GM12878 (cell line): Measurements from ENCODE around the gene RASAL2. TPM values are rescaled to one million over a fixed set of nuclear protein-coding genes. Genes with fewer than 3 reads are reported as not detected.

ENCODE experiments used
- ATAC-seq: fragments of 200-7000 bp; cut with Tn5 transposase; 3 replicates; pipeline ENCODE4 v1.9.1; 2020; ENCODE audit warnings: mild to moderate bottlenecking, moderate library complexity
- BruUV-seq: library from RNA; stranded (reverse); fragments of 400-500 nt; replicated peaks from 2 replicates; lab custom pipeline; 2021; lab: Mats Ljungman, UMichigan
- CTCF ChIA-PET: fragments of 300-600 bp; sonication (Branson Sonifier 250); formaldehyde crosslinking; extraction: SDS; loops from one replicate; lab custom pipeline; 2021; ENCODE audit warnings: inconsistent platforms; lab: Yijun Ruan, JAX
- POLR2A ChIA-PET: fragments of 350-600 bp; formaldehyde crosslinking; extraction: SDS; loops from one replicate; lab custom pipeline; 2021; ENCODE audit warnings: inconsistent platforms; lab: Charles Lee
- RAD21 ChIA-PET: fragments of 300-600 bp; sonication (Branson Sonifier 250); formaldehyde crosslinking; loops from one replicate; lab custom pipeline; 2023; ENCODE audit warnings: antibody characterized with exemption; ENCODE audit not compliant: unreplicated experiment; lab: Charles Lee
- SMC1A ChIA-PET: fragments of 300-600 bp; sonication (Branson Sonifier 250); formaldehyde crosslinking; loops from one replicate; lab custom pipeline; 2023; ENCODE audit not compliant: unreplicated experiment, uncharacterized antibody; lab: Charles Lee
- DNase-seq: peaks from one replicate; pipeline ENCODE4 v3.0.0-alpha.2; 2011; ENCODE audit warnings: low read depth, low spot score
- FAIRE-seq: peaks from 3 replicates; lab custom pipeline; 2011; peaks lifted over from hg19 to GRCh38; lab: Jason Lieb, UNC
- H2AFZ ChIP-seq: 2 replicates; pipeline ENCODE4 v1.6.0; 2011; ENCODE audit warnings: low read depth, low read length, control low read depth; ENCODE audit not compliant: control insufficient read depth
- H3K27ac ChIP-seq: 2 replicates; pipeline ENCODE4 v1.5.1; 2011; ENCODE audit warnings: control low read depth; ENCODE audit not compliant: control insufficient read depth, insufficient read depth
- H3K27me3 ChIP-seq, 2 experiments: replicated peaks in 1 of 2; 2 replicates each; pipeline versions ENCODE4 v1.6.0 to v1.6.1; 2011; ENCODE audit warnings: low read length in 1 of 2; ENCODE audit not compliant: control insufficient read depth in 2 of 2, insufficient read depth in 2 of 2
- H3K36me3 ChIP-seq, 2 experiments: 2 replicates each; pipeline ENCODE4 v1.5.1; 2011; ENCODE audit warnings: low read length in 1 of 2; ENCODE audit not compliant: control insufficient read depth in 2 of 2, insufficient read depth in 2 of 2
- H3K4me1 ChIP-seq: 2 replicates; pipeline ENCODE4 v1.6.1; 2011; ENCODE audit warnings: mild to moderate bottlenecking, low read length, moderate library complexity, mixed read lengths; ENCODE audit not compliant: control insufficient read depth, insufficient read depth
- H3K4me2 ChIP-seq: 2 replicates; pipeline ENCODE4 v1.6.0; 2011; ENCODE audit warnings: control low read depth; ENCODE audit not compliant: control insufficient read depth, insufficient read depth
- H3K4me3 ChIP-seq: fragments of 200-600 bp; sonication (generic); 2 replicates; pipeline ENCODE4 v1.5.1; 2016
- H3K79me2 ChIP-seq: 2 replicates; pipeline ENCODE4 v1.6.0; 2011; ENCODE audit warnings: low read length; ENCODE audit not compliant: control insufficient read depth, insufficient read depth
- H3K9ac ChIP-seq: 2 replicates; pipeline ENCODE4 v1.8.0; 2011; ENCODE audit warnings: low read length, control low read depth, mixed read lengths; ENCODE audit not compliant: control insufficient read depth, insufficient read depth
- H3K9me3 ChIP-seq: replicated peaks from 3 replicates; pipeline ENCODE4 v1.5.1; 2011; ENCODE audit warnings: mild to moderate bottlenecking, low read length; ENCODE audit not compliant: control insufficient read depth, insufficient read depth
- H4K20me1 ChIP-seq: 2 replicates; pipeline ENCODE4 v1.6.0; 2011; ENCODE audit not compliant: control insufficient read depth, insufficient read depth
- CTCF ChIP-seq, 3 experiments: IDR thresholded peaks in 2 of 3; conservative IDR thresholded peaks in 1 of 3; 2 replicates each; pipeline ENCODE4 v1.5.1; 2011; ENCODE audit warnings: low read depth in 3 of 3, low read length in 3 of 3, mild to moderate bottlenecking in 3 of 3, control low read depth in 2 of 3, moderate library complexity in 2 of 3, inconsistent platforms in 1 of 3, mixed read lengths in 1 of 3; ENCODE audit not compliant: control insufficient read depth in 2 of 3, insufficient read depth in 1 of 3; ENCODE audit errors: extremely low read depth in 1 of 3
- FOXK2 ChIP-seq: fragments of 450-650 bp; IDR thresholded peaks from 2 replicates; pipeline ENCODE4 v1.6.1; 2017; ENCODE audit warnings: mild to moderate bottlenecking, moderate library complexity
- WGBS: methylation state at CpG from one replicate; pipeline ENCODE4 v1.1.6; 2016; ENCODE audit warnings: low lambda C conversion rate; ENCODE audit not compliant: insufficient replicate concordance, insufficient coverage; ENCODE audit errors: missing lambda C conversion rate; 5-methylcytosine and 5-hydroxymethylcytosine counted together
- in situ Hi-C: fragments of 300-500 bp; cut with MboI; formaldehyde crosslinking; loops from 9 replicates; pipeline ENCODE4 v1.14.3; 2018; ENCODE audit warnings: mixed read lengths
- intact Hi-C: fragments of 100-400 bp; cut with micrococcal nuclease; formaldehyde crosslinking; loops from one replicate; pipeline ENCODE4 v1.14.2; 2022; ENCODE audit not compliant: unreplicated experiment
- polyA plus RNA-seq, 11 experiments: library from polyadenylated mRNA; depleted of rRNA in 4 of 11; unstranded in 6 of 11; stranded (reverse) in 5 of 11; fragments of >200 nt; fragmentation: Nextera tagmentation in 4 of 11; fragmentation: Illumina TruSeq in 1 of 11; extraction: Ambion mirVana in 4 of 11; extraction: Trizol in 1 of 11; gene quantifications; 1 replicate in 1 of 11; 2 replicates in 10 of 11; pipeline versions ENCODE4 v1.2.1 to v1.2.3, GENCODE V29; 2011 to 2016; ENCODE audit warnings: inconsistent platforms in 2 of 11, missing spikeins in 2 of 11, low read depth in 1 of 11
- total RNA-seq, 4 experiments: library from RNA; depleted of rRNA in 3 of 4; stranded (reverse); fragments of >200 nt in 3 of 4; fragmentation: Illumina TruSeq in 1 of 4; extraction: Trizol in 1 of 4; gene quantifications; 2 replicates each; pipeline versions ENCODE4 v1.2.1 to v1.2.3, GENCODE V29; 2013 to 2021
- TF ChIP-seq, protein P1 (sequence below): fragments of 450-650 bp; IDR thresholded peaks from 2 replicates; pipeline ENCODE4 v1.6.1; 2018; ENCODE audit warnings: borderline replicate concordance, mild to moderate bottlenecking; ENCODE audit not compliant: partially characterized antibody

RASAL2 gene
- total and polyA plus RNA-seq, 10 of the 15 experiments (the other 5 are each of a cell fraction or from before 2014, with no cell fraction given), result 0.02 to 6.9 (median 0.17) TPM; not detected in 1

GRCh38 chr1:178345238-178345637, 251.3 kb downstream of the RASAL2 start:
- intact Hi-C loops, result no loop called here

More at GRCh38 chr1:178345238-178345637, 251.3 kb downstream of the RASAL2 start:
- POLR2A ChIA-PET, result no interaction called here
- in situ Hi-C loops, result no loop called here
- FAIRE-seq (no peak), DNase-seq (no peak), ATAC-seq (no peak)
- RAD21 ChIA-PET, result interaction anchor here (1.9 kb wide), 1 partner anchor 32 kb away, joined by 4 read pairs; no protein-coding TSS in a partner anchor
- no peak overlapping the region for H3K9ac ChIP-seq
- H3K4me2 ChIP-seq, result no peak overlapping the region
- H3K79me2 ChIP-seq, result no peaks in the 10 kb centered on the region
- no TSS peak for BruUV-seq
- SMC1A ChIA-PET, result interaction anchor here (1.1 to 4.2 kb wide), 3 partner anchors 10 to 38 kb away, joined by 3 to 31 read pairs (median 3); no protein-coding TSS in a partner anchor
- no peaks in the 10 kb centered on the region for H3K27me3 ChIP-seq
- CTCF ChIA-PET, result interaction anchor here (0.5 to 6.8 kb wide), 5 partner anchors 33 to 183 kb away, joined by 3 to 50 read pairs (median 16); no protein-coding TSS in a partner anchor
- H3K4me3 ChIP-seq, result no peak overlapping the region
- TF ChIP-seq CTCF (IDR thresholded peaks at IDR 0.05 in 2 of 3, conservative IDR thresholded peaks at IDR 0.05 in 1 of 3; ENCODE audit: control insufficient read depth in 2 of 3, extremely low read depth in 1 of 3, insufficient read depth in 1 of 3, low read depth in 3 of 3, low read length in 3 of 3), result no peak
- TF ChIP-seq, protein P1, sequence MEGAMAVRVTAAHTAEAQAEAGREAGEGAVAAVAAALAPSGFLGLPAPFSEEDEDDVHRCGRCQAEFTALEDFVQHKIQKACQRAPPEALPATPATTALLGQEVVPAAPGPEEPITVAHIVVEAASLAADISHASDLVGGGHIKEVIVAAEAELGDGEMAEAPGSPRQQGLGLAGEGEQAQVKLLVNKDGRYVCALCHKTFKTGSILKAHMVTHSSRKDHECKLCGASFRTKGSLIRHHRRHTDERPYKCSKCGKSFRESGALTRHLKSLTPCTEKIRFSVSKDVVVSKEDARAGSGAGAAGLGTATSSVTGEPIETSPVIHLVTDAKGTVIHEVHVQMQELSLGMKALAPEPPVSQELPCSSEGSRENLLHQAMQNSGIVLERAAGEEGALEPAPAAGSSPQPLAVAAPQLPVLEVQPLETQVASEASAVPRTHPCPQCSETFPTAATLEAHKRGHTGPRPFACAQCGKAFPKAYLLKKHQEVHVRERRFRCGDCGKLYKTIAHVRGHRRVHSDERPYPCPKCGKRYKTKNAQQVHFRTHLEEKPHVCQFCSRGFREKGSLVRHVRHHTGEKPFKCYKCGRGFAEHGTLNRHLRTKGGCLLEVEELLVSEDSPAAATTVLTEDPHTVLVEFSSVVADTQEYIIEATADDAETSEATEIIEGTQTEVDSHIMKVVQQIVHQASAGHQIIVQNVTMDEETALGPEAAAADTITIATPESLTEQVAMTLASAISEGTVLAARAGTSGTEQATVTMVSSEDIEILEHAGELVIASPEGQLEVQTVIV, result no peak
- TF ChIP-seq FOXK2, result no peak
- no peak overlapping the region for H2AFZ ChIP-seq
- H3K4me1 ChIP-seq, result no peaks in the 10 kb centered on the region
- H3K27ac ChIP-seq, result no peak overlapping the region
- no peaks in the 10 kb centered on the region for H4K20me1 ChIP-seq
- no peaks in the 10 kb centered on the region for H3K36me3 ChIP-seq
- 10% methylated on average over 4 of the region's 4 CpGs for WGBS
- no peaks in the 10 kb centered on the region for H3K9me3 ChIP-seq
